IMR-90 (cell line): ENCODE data around the gene ABI3. TPM values are rescaled to one million over a fixed set of nuclear protein-coding genes. Genes with fewer than 3 reads are reported as not detected.

Experiments used
- ATAC-seq: fragments of 200-7000 bp; cut with Tn5 transposase; 2 replicates; pipeline ENCODE4 v1.9.1; 2020; ENCODE audit warnings: low read depth, mild to moderate bottlenecking, moderate library complexity
- BruUV-seq: library from RNA; stranded (reverse); fragments of 400-500 nt; replicated peaks from 2 replicates; lab custom pipeline; 2021; lab: Mats Ljungman, UMichigan
- CTCF ChIA-PET: fragments of 300-600 bp; formaldehyde crosslinking; extraction: SDS; loops from one replicate; lab custom pipeline; 2021; ENCODE audit warnings: antibody characterized with exemption; lab: Yijun Ruan, JAX
- POLR2A ChIA-PET: fragments of 300-600 bp; sonication (Branson Sonifier 250); formaldehyde crosslinking; loops from one replicate; lab custom pipeline; 2022; ENCODE audit warnings: antibody characterized with exemption; ENCODE audit not compliant: unreplicated experiment; lab: Charles Lee
- DNase-seq: peaks from one replicate; pipeline ENCODE4 v3.0.0; 2013
- H2AFZ ChIP-seq: replicated peaks from 2 replicates; pipeline ENCODE3; 2013; ENCODE audit warnings: low read length, mild to moderate bottlenecking; ENCODE audit not compliant: poor library complexity
- H2AK5ac ChIP-seq: 2 replicates; pipeline ENCODE4 v1.6.1; 2013; ENCODE audit warnings: low read depth, low read length, inconsistent platforms
- H2AK9ac ChIP-seq: replicated peaks from 2 replicates; pipeline ENCODE3; 2013; ENCODE audit warnings: mild to moderate bottlenecking, low read depth, low read length, moderate library complexity; ENCODE audit not compliant: poor library complexity
- H2BK120ac ChIP-seq: 2 replicates; pipeline ENCODE4 v1.6.1; 2013; ENCODE audit warnings: low read depth, low read length, inconsistent platforms
- H2BK15ac ChIP-seq: 3 replicates; pipeline ENCODE4 v1.6.1; 2013; ENCODE audit warnings: low read depth, low read length, inconsistent platforms
- H2BK20ac ChIP-seq: 2 replicates; pipeline ENCODE4 v1.6.1; 2013; ENCODE audit warnings: low read depth, mild to moderate bottlenecking, inconsistent platforms, low read length, moderate library complexity
- H2BK5ac ChIP-seq: 2 replicates; pipeline ENCODE4 v1.6.1; 2013; ENCODE audit warnings: mild to moderate bottlenecking, low read depth, low read length, inconsistent platforms; ENCODE audit not compliant: poor library complexity, severe bottlenecking
- H3K14ac ChIP-seq: replicated peaks from 2 replicates; pipeline ENCODE4 v1.6.1; 2013; ENCODE audit warnings: low read depth, low read length, inconsistent platforms
- H3K18ac ChIP-seq: 2 replicates; pipeline ENCODE4 v1.6.1; 2013; ENCODE audit warnings: low read depth, low read length, control low read depth
- H3K23ac ChIP-seq: 2 replicates; pipeline ENCODE4 v1.6.1; 2013; ENCODE audit warnings: low read depth, low read length, inconsistent platforms
- H3K27ac ChIP-seq: 2 replicates; pipeline ENCODE4 v1.5.1; 2013; ENCODE audit warnings: mild to moderate bottlenecking, control low read depth, low read length; ENCODE audit not compliant: insufficient read depth
- H3K27me3 ChIP-seq: 2 replicates; pipeline ENCODE4 v1.6.1; 2013; ENCODE audit warnings: low read length; ENCODE audit not compliant: control insufficient read depth, insufficient read depth
- H3K36me3 ChIP-seq: 2 replicates; pipeline ENCODE4 v1.6.1; 2013; ENCODE audit warnings: low read length, mixed read lengths; ENCODE audit not compliant: control insufficient read depth, insufficient read depth
- H3K4ac ChIP-seq: 2 replicates; pipeline ENCODE4 v1.6.1; 2013; ENCODE audit warnings: low read depth, low read length, inconsistent platforms
- H3K4me1 ChIP-seq: 2 replicates; pipeline ENCODE4 v1.6.1; 2013; ENCODE audit warnings: low read length, mixed read lengths; ENCODE audit not compliant: control insufficient read depth, insufficient read depth
- H3K4me2 ChIP-seq: 2 replicates; pipeline ENCODE4 v1.6.1; 2013; ENCODE audit warnings: low read depth, mild to moderate bottlenecking, control low read depth, low read length, moderate library complexity
- H3K4me3 ChIP-seq: 2 replicates; pipeline ENCODE4 v1.5.1; 2013; ENCODE audit warnings: low read depth, mild to moderate bottlenecking, control low read depth, low read length, moderate library complexity; ENCODE audit not compliant: insufficient read depth
- H3K56ac ChIP-seq: 2 replicates; pipeline ENCODE4 v1.6.1; 2013; ENCODE audit warnings: low read length, inconsistent platforms; ENCODE audit not compliant: insufficient read depth; ENCODE audit errors: extremely low read depth
- H3K79me1 ChIP-seq, 2 experiments: 2 replicates each; pipeline ENCODE4 v1.6.1; 2013; ENCODE audit warnings: low read length in 2 of 2, inconsistent platforms in 1 of 2, low read depth in 1 of 2
- H3K9ac ChIP-seq: 2 replicates; pipeline ENCODE4 v1.6.1; 2013; ENCODE audit warnings: low read depth, low read length, control low read depth
- H3K9me1 ChIP-seq: 2 replicates; pipeline ENCODE4 v1.6.1; 2013; ENCODE audit warnings: low read length, inconsistent platforms; ENCODE audit not compliant: insufficient read depth
- H3K9me3 ChIP-seq: 2 replicates; pipeline ENCODE4 v1.6.1; 2013; ENCODE audit warnings: low read length; ENCODE audit not compliant: control insufficient read depth, insufficient read depth
- H4K20me1 ChIP-seq: 2 replicates; pipeline ENCODE4 v1.6.1; 2013; ENCODE audit warnings: low read length, inconsistent platforms; ENCODE audit not compliant: insufficient read depth
- H4K5ac ChIP-seq: 2 replicates; pipeline ENCODE4 v1.6.1; 2013; ENCODE audit warnings: mild to moderate bottlenecking, low read depth, low read length, control low read depth
- H4K8ac ChIP-seq, 2 experiments: 2 replicates each; pipeline ENCODE4 v1.6.1; 2013; ENCODE audit warnings: low read depth in 2 of 2, low read length in 2 of 2, control low read depth in 1 of 2, inconsistent platforms in 1 of 2
- H4K91ac ChIP-seq: 2 replicates; pipeline ENCODE4 v1.6.1; 2013; ENCODE audit warnings: low read depth, low read length, inconsistent platforms; ENCODE audit not compliant: insufficient read depth
- BHLHE40 ChIP-seq: fragments of 150-350 bp; IDR thresholded peaks from 2 replicates; pipeline ENCODE4 v1.6.1; 2016; ENCODE audit warnings: mild to moderate bottlenecking, low read depth, low read length
- NFE2L2 ChIP-seq: fragments of 150-350 bp; IDR thresholded peaks from 2 replicates; pipeline ENCODE4 v1.6.1; 2016; ENCODE audit warnings: low read depth, mild to moderate bottlenecking, low read length
- WGBS, 2 experiments: methylation state at CpG; one replicate each; pipeline versions ENCODE4 v1.1.5 to v1.1.7; 2013; ENCODE audit warnings: missing lambda C conversion rate in 2 of 2; ENCODE audit not compliant: insufficient read length in 1 of 2; ENCODE audit errors: extremely low coverage in 2 of 2; 5-methylcytosine and 5-hydroxymethylcytosine counted together
- dilution Hi-C: fragments of 300-500 bp; cut with HindIII; formaldehyde crosslinking; loops from one replicate; pipeline ENCODE4 v1.14.3; 2018; ENCODE audit warnings: low sequenced_read_pairs; ENCODE audit not compliant: unreplicated experiment
- in situ Hi-C: fragments of 300-500 bp; cut with MboI; formaldehyde crosslinking; loops from 3 replicates; pipeline ENCODE4 v1.14.3; 2019; ENCODE audit warnings: low sequenced_read_pairs, inconsistent platforms, mixed read lengths
- intact Hi-C: fragments of 100-400 bp; cut with micrococcal nuclease; formaldehyde crosslinking; loops from 2 replicates; pipeline ENCODE4 v1.10.0; 2022
- polyA plus RNA-seq, 3 experiments: library from polyadenylated mRNA; depleted of rRNA; stranded (reverse); fragments of >200 nt; gene quantifications; 2 replicates each; pipeline ENCODE4 v1.2.3, GENCODE V29; 2012; ENCODE audit warnings: low replicate concordance in 1 of 3
- total RNA-seq: library from RNA; depleted of rRNA; stranded (reverse); fragments of >200 nt; gene quantifications from 2 replicates; pipeline ENCODE4 v1.2.3, GENCODE V29; 2012

Gene ABI3
- total and polyA plus RNA-seq, 2 of the 4 experiments (the other 2 are of a cell fraction): 1.1 to 1.2 TPM

DNA sequence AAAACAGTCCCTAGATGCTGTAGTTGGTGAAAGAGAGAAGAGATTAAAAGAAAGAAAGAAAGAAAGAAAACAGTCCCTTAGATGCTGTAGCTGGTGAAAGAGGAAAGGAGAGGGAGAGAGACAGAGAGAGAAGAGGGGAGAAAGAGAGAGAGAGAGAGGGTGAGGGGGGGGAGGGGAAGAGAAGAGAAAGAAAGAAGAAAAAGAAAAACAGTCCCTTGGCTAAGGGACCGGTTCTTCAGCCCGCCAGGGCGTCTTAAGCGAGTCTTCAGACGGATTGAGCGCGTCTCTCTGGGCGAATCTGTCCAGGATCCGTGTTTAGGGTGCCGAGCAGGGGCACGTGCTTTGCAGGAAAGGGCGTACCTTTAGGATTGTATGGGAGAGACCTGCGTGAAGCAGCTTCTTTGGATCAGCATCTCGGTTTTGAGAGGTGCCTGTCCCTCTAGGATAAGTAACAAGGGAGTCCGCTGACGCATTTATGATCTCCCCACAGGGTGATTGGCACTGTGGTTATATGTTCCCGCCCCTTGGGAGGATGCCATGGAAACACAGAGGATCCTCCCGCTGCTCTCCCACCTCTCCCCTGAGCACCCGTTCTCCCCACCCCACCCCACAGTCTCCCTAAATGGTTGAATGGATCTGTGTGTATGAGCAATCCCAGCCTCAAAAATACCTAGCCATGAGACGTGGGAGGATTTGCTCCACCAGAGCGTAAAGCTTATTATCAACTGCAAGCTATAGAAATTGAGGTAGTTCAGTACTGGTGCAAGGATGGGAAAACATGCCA, 16.8 kb upstream of the ABI3 start:
- TF ChIP-seq BHLHE40: peak; percentile 32; the same call in 1 of the 2 replicates
- no peak for TF ChIP-seq NFE2L2
- H2AK9ac ChIP-seq: no peak overlapping the region
- H3K27ac ChIP-seq: no peak overlapping the region
- H2BK15ac ChIP-seq: no peak overlapping the region
- H4K8ac ChIP-seq: peak overlapping the region; percentile 7 to 86; a peak in 3 of 4 replicates
- peak overlapping the region; percentile 17; the same call in 1 of the 2 replicates for H2BK120ac ChIP-seq
- DNase-seq: peak; percentile 51
- peak overlapping the region; percentile 38; the same call in 1 of the 2 replicates for H3K14ac ChIP-seq
- H3K4me3 ChIP-seq: peak overlapping the region; percentile 66
- H3K56ac ChIP-seq: no peak overlapping the region
- 13% methylated on average over 3 of the region's 21 CpGs; no CpG with 5 or more reads in 1 of the 2 experiments for WGBS, 2 experiments
- peaks cover 8% of the 10 kb centered on the region; the same call in 1 of the 2 replicates for H3K9me1 ChIP-seq
- in situ Hi-C loops (no loop called here), intact Hi-C loops (loop anchor here (5.0 to 10.0 kb wide), 2 partner anchors 34 to 871 kb away; no protein-coding TSS in a partner anchor), dilution Hi-C loops (no loop called here)
- peak overlapping the region; percentile 6 for H3K4ac ChIP-seq
- ChIA-PET POLR2A (interaction anchor here (0.5 kb wide), 1 partner anchor 17 kb away, joined by 8 read pairs; the partner anchor contains the start of genes ABI3 and GNGT2), CTCF (no interaction called here)
- no peak overlapping the region for H3K18ac ChIP-seq
- no peaks in the 10 kb centered on the region for H3K27me3 ChIP-seq
- H4K91ac ChIP-seq: 0 out of 2 replicates have a peak overlapping the region, but pooled peaks have one; percentile 31
- no peaks in the 10 kb centered on the region for H3K4me1 ChIP-seq
- peak overlapping the region; percentile 15 for H3K9ac ChIP-seq
- peak overlapping the region; percentile 23; the same call in 1 of the 2 replicates for H2AK5ac ChIP-seq
- H3K9me3 ChIP-seq: no peaks in the 10 kb centered on the region
- H2AFZ ChIP-seq: peak overlapping the region; percentile 95
- H3K36me3 ChIP-seq: no peaks in the 10 kb centered on the region
- peaks cover 3% of the 10 kb centered on the region for H4K20me1 ChIP-seq
- no TSS peak for BruUV-seq
- 0 out of 2 replicates have a peak overlapping the region, but pooled peaks have one; percentile 5 for H4K5ac ChIP-seq
- H3K79me1 ChIP-seq: no peaks in the 10 kb centered on the region
- no peak for ATAC-seq
- peak overlapping the region; percentile 74 for H3K4me2 ChIP-seq
- H3K23ac ChIP-seq: peak overlapping the region; percentile 50; the same call in 1 of the 2 replicates
- H2BK5ac ChIP-seq: no peak overlapping the region
- no peak overlapping the region for H2BK20ac ChIP-seq
